Erythroblast (primary cell): ENCODE measurements around the gene MGAT1.

Source experiments
- DNase-seq, 2 experiments: peaks; one replicate each; lab custom pipeline; 2025; lab: John Stamatoyannopoulos, UW
- GATA1 ChIP-seq: IDR thresholded peaks from 2 replicates; pipeline ENCODE4 v1.6.1; 2011; ENCODE audit warnings: low read depth, mild to moderate bottlenecking, control low read depth, low read length, moderate library complexity
- POLR2A ChIP-seq: IDR thresholded peaks from 2 replicates; pipeline ENCODE4 v1.6.1; 2011; ENCODE audit warnings: mild to moderate bottlenecking, low read length

Gene MGAT1

GRCh38 chr5:180802325-180803180, at the start of gene MGAT1:
MGAT1 (minus strand) TSS chr5:180802806; CDS start chr5:180792971, 9,835 bp downstream.
- peak; percentile 73 for TF ChIP-seq POLR2A
- TF ChIP-seq GATA1 = no peak

GRCh38 chr5:180850434-180851078, 48.0 kb upstream of the MGAT1 start:
- peak in 1 of 2 experiments; percentile 44 for DNase-seq
- TF ChIP-seq POLR2A (peak; percentile 6), GATA1 (no peak)

More at GRCh38 chr5:180802325-180803180, at the start of gene MGAT1:
- peak; percentile 84 to 90 for DNase-seq

- TF ChIP-seq GATA1 (no peak), POLR2A (no peak)
- no peak for DNase-seq
Observed at GRCh38 chr5:180849827-180850226, 47.2 kb upstream of the MGAT1 start.

GRCh38 chr5:180848878-180849277, 46.3 kb upstream of the MGAT1 start:
- DNase-seq = peak in 1 of 2 experiments; percentile 15

GRCh38 chr5:180848265-180848664, 45.7 kb upstream of the MGAT1 start:
- TF ChIP-seq POLR2A (no peak), GATA1 (no peak)
- DNase-seq = no peak

More at GRCh38 chr5:180848878-180849277, 46.3 kb upstream of the MGAT1 start:
- TF ChIP-seq GATA1 = no peak

- TF ChIP-seq GATA1 (no peak), POLR2A (no peak)
- DNase-seq = no peak
Observed at GRCh38 chr5:180847026-180847425, 44.4 kb upstream of the MGAT1 start.

GRCh38 chr5:180844858-180845257, 42.3 kb upstream of the MGAT1 start:
- no peak for DNase-seq
- TF ChIP-seq POLR2A (no peak), GATA1 (no peak)

GRCh38 chr5:180844432-180844831, 41.8 kb upstream of the MGAT1 start:
- DNase-seq = no peak
- TF ChIP-seq GATA1 (no peak), POLR2A (no peak)

- no peak for TF ChIP-seq GATA1
- TF ChIP-seq POLR2A = peak; percentile 17
Observed at GRCh38 chr5:180839935-180840334, 37.3 kb upstream of the MGAT1 start.

GRCh38 chr5:180839227-180839626, 36.6 kb upstream of the MGAT1 start:
- TF ChIP-seq GATA1 = no peak
- no peak for TF ChIP-seq POLR2A
- no peak for DNase-seq

More at GRCh38 chr5:180839935-180840334, 37.3 kb upstream of the MGAT1 start:
- DNase-seq = no peak

- no peak for DNase-seq
- no peak for TF ChIP-seq POLR2A
Observed at GRCh38 chr5:180837478-180837877, 34.9 kb upstream of the MGAT1 start.

GRCh38 chr5:180832638-180833068, 30.0 kb upstream of the MGAT1 start:
- TF ChIP-seq GATA1 (no peak), POLR2A (no peak)
- DNase-seq = no peak

- TF ChIP-seq GATA1 (no peak), POLR2A (peak; percentile 86)
- DNase-seq = peak; percentile 85 to 88
Observed at GRCh38 chr5:180831139-180832093, 28.8 kb upstream of the MGAT1 start.

- peak in 1 of 2 experiments; percentile 82 for DNase-seq
- TF ChIP-seq GATA1 (no peak), POLR2A (no peak)
Observed at GRCh38 chr5:180830253-180831138, 27.9 kb upstream of the MGAT1 start.
